HepG2 (cell line): ENCODE data around the gene BTNL3. TPM values are rescaled to one million over a fixed set of nuclear protein-coding genes. Genes with fewer than 3 reads are reported as not detected.

Source experiments
- ATAC-seq: fragments of 200-7000 bp; cut with Tn5 transposase; 3 replicates; pipeline ENCODE4 v1.9.1; 2020; ENCODE audit warnings: mild to moderate bottlenecking, moderate library complexity
- BruUV-seq: library from RNA; stranded (reverse); fragments of 400-500 nt; replicated peaks from 2 replicates; lab custom pipeline; 2021; lab: Mats Ljungman, UMichigan
- CTCF ChIA-PET: fragments of 300-600 bp; formaldehyde crosslinking; extraction: SDS; loops from one replicate; lab custom pipeline; 2021; ENCODE audit warnings: low total read pairs, inconsistent platforms, low intra/inter-chr PET ratio; lab: Yijun Ruan, JAX
- POLR2A ChIA-PET: fragments of 350-600 bp; sonication (Branson Sonifier 250); formaldehyde crosslinking; loops from one replicate; lab custom pipeline; 2020; ENCODE audit warnings: antibody characterized with exemption, inconsistent platforms; lab: Yijun Ruan, JAX
- DNase-seq: peaks from one replicate; pipeline ENCODE4 v3.0.0-alpha.2; 2015; ENCODE audit warnings: low spot score
- FAIRE-seq: peaks from 3 replicates; lab custom pipeline; 2011; peaks lifted over from hg19 to GRCh38; lab: Jason Lieb, UNC
- H2AFZ ChIP-seq: one replicate; pipeline ENCODE4 v1.6.1; 2011; ENCODE audit warnings: low read length, inconsistent platforms
- H3K27ac ChIP-seq: fragments of 300-600 bp; 3 replicates; pipeline ENCODE4 v1.8.0; 2011; ENCODE audit warnings: mixed run types, mild to moderate bottlenecking, mixed read lengths, low read length, inconsistent platforms; ENCODE audit not compliant: insufficient read depth; ENCODE audit errors: extremely low read length
- H3K27me3 ChIP-seq, 2 experiments: fragments of 200-600 bp in 1 of 2; 2 replicates in 1 of 2; 3 replicates in 1 of 2; pipeline versions ENCODE4 v1.6.0 to v1.8.0; 2011; ENCODE audit warnings: low read length in 2 of 2, mild to moderate bottlenecking in 2 of 2, moderate library complexity in 2 of 2, inconsistent platforms in 1 of 2; ENCODE audit not compliant: insufficient read depth in 2 of 2, control insufficient read depth in 1 of 2
- H3K36me3 ChIP-seq, 2 experiments: fragments of 200-600 bp in 1 of 2; replicated peaks in 1 of 2; 2 replicates in 1 of 2; 3 replicates in 1 of 2; pipeline versions ENCODE4 v1.5.1 to v1.8.0; 2011; ENCODE audit warnings: low read length in 2 of 2, inconsistent platforms in 1 of 2; ENCODE audit not compliant: insufficient read depth in 2 of 2, control insufficient read depth in 1 of 2
- H3K4me1 ChIP-seq: 2 replicates; pipeline ENCODE4 v1.5.1; 2012; ENCODE audit warnings: low read length, inconsistent platforms; ENCODE audit not compliant: insufficient read depth
- H3K4me2 ChIP-seq: 2 replicates; pipeline ENCODE4 v1.6.0; 2011; ENCODE audit warnings: low read depth, low read length, inconsistent platforms
- H3K4me3 ChIP-seq, 3 experiments: fragments of 200-600 bp in 1 of 3; sonication (generic), shearing (Covaris generic) in 1 of 3; replicated peaks in 1 of 3; 2 replicates each; pipeline ENCODE4 v1.5.1; 2011 to 2016; ENCODE audit warnings: low read length in 3 of 3, inconsistent platforms in 2 of 3, low read depth in 2 of 3, mild to moderate bottlenecking in 2 of 3, control low read depth in 1 of 3, mixed read lengths in 1 of 3; ENCODE audit not compliant: insufficient read depth in 1 of 3
- H3K79me2 ChIP-seq: one replicate; pipeline ENCODE4 v1.6.1; 2011; ENCODE audit warnings: low read length, inconsistent platforms; ENCODE audit not compliant: insufficient read depth
- H3K9ac ChIP-seq: 2 replicates; pipeline ENCODE4 v1.6.0; 2011; ENCODE audit warnings: mild to moderate bottlenecking, low read depth, low read length, inconsistent platforms; ENCODE audit not compliant: insufficient read depth
- H3K9me3 ChIP-seq: 2 replicates; pipeline ENCODE4 v1.5.1; 2012; ENCODE audit warnings: mild to moderate bottlenecking, low read length
- H4K20me1 ChIP-seq: 2 replicates; pipeline ENCODE4 v1.6.0; 2011; ENCODE audit warnings: inconsistent platforms, mild to moderate bottlenecking, low read length, moderate library complexity; ENCODE audit not compliant: insufficient read depth
- CEBPB ChIP-seq: IDR thresholded peaks from 2 replicates; pipeline ENCODE4 v1.6.1; 2011; ENCODE audit warnings: low read depth, low read length, improper control_type of control experiment, borderline replicate concordance
- MEIS1 ChIP-seq: sonication (generic); formaldehyde crosslinking; IDR thresholded peaks from 2 replicates; pipeline ENCODE4 v1.9.0; 2021; ENCODE audit warnings: mild to moderate bottlenecking, missing genetic modification reagents, moderate library complexity, borderline replicate concordance
- NFKBIZ ChIP-seq: IDR thresholded peaks from 2 replicates; pipeline ENCODE4 v1.6.1; 2018; ENCODE audit warnings: missing genetic modification reagents, missing compliant biosample characterization
- NR2C2 ChIP-seq: sonication (generic); formaldehyde crosslinking; IDR thresholded peaks from 2 replicates; pipeline ENCODE4 v1.4.0; 2020; ENCODE audit warnings: missing genetic modification reagents, mild to moderate bottlenecking, moderate library complexity, borderline replicate concordance
- RAD21 ChIP-seq: fragments of 450-650 bp; formaldehyde crosslinking; IDR thresholded peaks from 2 replicates; pipeline ENCODE4 v1.5.0; 2020; ENCODE audit warnings: mild to moderate bottlenecking
- RBAK ChIP-seq: sonication (generic); formaldehyde crosslinking; IDR thresholded peaks from 2 replicates; pipeline ENCODE4 v1.5.1; 2020; ENCODE audit warnings: mild to moderate bottlenecking, missing genetic modification reagents
- REL ChIP-seq: sonication (generic); formaldehyde crosslinking; conservative IDR thresholded peaks from 2 replicates; pipeline ENCODE4 v1.8.0; 2022; ENCODE audit warnings: mild to moderate bottlenecking, missing genetic modification reagents, moderate library complexity
- RFXANK ChIP-seq: IDR thresholded peaks from 2 replicates; pipeline ENCODE4 v1.6.1; 2016
- SNRNP70 ChIP-seq: fragments of 200-400 bp; formaldehyde crosslinking; IDR thresholded peaks from 2 replicates; pipeline ENCODE4 v1.6.1; 2017; ENCODE audit warnings: mild to moderate bottlenecking, low read depth, low read length, moderate library complexity
- TBX3 ChIP-seq: fragments of 450-650 bp; IDR thresholded peaks from 2 replicates; pipeline ENCODE4 v1.6.1; 2017; ENCODE audit warnings: antibody characterized with exemption, mild to moderate bottlenecking, inconsistent platforms, borderline replicate concordance
- ZFP36L1 ChIP-seq: sonication (generic); formaldehyde crosslinking; IDR thresholded peaks from 2 replicates; pipeline ENCODE4 v1.8.0; 2022; ENCODE audit warnings: mild to moderate bottlenecking, missing genetic modification reagents, moderate library complexity
- ZMAT3 ChIP-seq: sonication (generic); formaldehyde crosslinking; conservative IDR thresholded peaks from 2 replicates; pipeline ENCODE4 v1.7.0; 2021; ENCODE audit warnings: missing genetic modification reagents
- ZNF335 ChIP-seq: sonication (generic); formaldehyde crosslinking; IDR thresholded peaks from 2 replicates; pipeline ENCODE4 v1.4.0; 2020; ENCODE audit warnings: missing genetic modification reagents
- ZNF496 ChIP-seq: sonication (generic); formaldehyde crosslinking; IDR thresholded peaks from 2 replicates; pipeline ENCODE4 v1.8.1; 2023; ENCODE audit warnings: mild to moderate bottlenecking, moderate library complexity, missing genetic modification reagents; ENCODE audit not compliant: insufficient replicate concordance
- ZNF737 ChIP-seq: sonication (generic); formaldehyde crosslinking; IDR thresholded peaks from 2 replicates; pipeline ENCODE4 v1.5.0; 2020; ENCODE audit warnings: missing genetic modification reagents, mild to moderate bottlenecking, borderline replicate concordance
- ZNF775 ChIP-seq: sonication (generic); formaldehyde crosslinking; IDR thresholded peaks from 2 replicates; pipeline ENCODE4 v1.4.0; 2020; ENCODE audit warnings: missing genetic modification reagents, mild to moderate bottlenecking, moderate library complexity, borderline replicate concordance
- ZNF776 ChIP-seq: sonication (generic); formaldehyde crosslinking; IDR thresholded peaks from 2 replicates; pipeline ENCODE4 v1.4.0; 2020; ENCODE audit warnings: mild to moderate bottlenecking, missing genetic modification reagents
- WGBS: methylation state at CpG from one replicate; pipeline ENCODE4 v1.1.6; 2017; ENCODE audit warnings: low lambda C conversion rate; 5-methylcytosine and 5-hydroxymethylcytosine counted together
- in situ Hi-C: cut with HindIII; loops from 2 replicates; pipeline ENCODE4 v1.10.0; 2017; ENCODE audit warnings: low pct_unique_long_range_greater_than_20kb; ENCODE audit not compliant: extremely low pct_ligation_motif_present
- intact Hi-C: fragments of 100-400 bp; cut with micrococcal nuclease; formaldehyde crosslinking; loops from one replicate; pipeline ENCODE4 v1.10.0; 2022; ENCODE audit not compliant: unreplicated experiment
- polyA plus RNA-seq, 8 experiments: library from polyadenylated mRNA; depleted of rRNA in 3 of 8; stranded (reverse) in 7 of 8; unstranded in 1 of 8; fragments of >200 nt; fragmentation: Illumina TruSeq in 4 of 8; extraction: Trizol in 4 of 8; gene quantifications; 2 replicates each; pipeline versions ENCODE4 v1.2.1 to v1.2.3, GENCODE V29; 2011 to 2016; ENCODE audit warnings: low read depth in 4 of 8, missing spikeins in 1 of 8, mixed read lengths in 1 of 8; ENCODE audit not compliant: insufficient read depth in 1 of 8
- total RNA-seq, 5 experiments: library from RNA; depleted of rRNA; stranded (reverse); fragments of >200 nt; fragmentation: Illumina TruSeq; extraction: Trizol; gene quantifications; 2 replicates each; pipeline ENCODE4 v1.2.3, GENCODE V29; 2016; ENCODE audit warnings: low read depth in 1 of 5
- TF ChIP-seq, protein P1 (sequence below): sonication (generic); formaldehyde crosslinking; IDR thresholded peaks from 2 replicates; pipeline ENCODE4 v1.4.0; 2020; ENCODE audit warnings: mild to moderate bottlenecking, low read depth, missing genetic modification reagents

BTNL3 gene
- total and polyA plus RNA-seq, 2 of the 13 experiments (the other 11 are each of a cell fraction or from before 2014, with no cell fraction given) = not detected

DNA sequence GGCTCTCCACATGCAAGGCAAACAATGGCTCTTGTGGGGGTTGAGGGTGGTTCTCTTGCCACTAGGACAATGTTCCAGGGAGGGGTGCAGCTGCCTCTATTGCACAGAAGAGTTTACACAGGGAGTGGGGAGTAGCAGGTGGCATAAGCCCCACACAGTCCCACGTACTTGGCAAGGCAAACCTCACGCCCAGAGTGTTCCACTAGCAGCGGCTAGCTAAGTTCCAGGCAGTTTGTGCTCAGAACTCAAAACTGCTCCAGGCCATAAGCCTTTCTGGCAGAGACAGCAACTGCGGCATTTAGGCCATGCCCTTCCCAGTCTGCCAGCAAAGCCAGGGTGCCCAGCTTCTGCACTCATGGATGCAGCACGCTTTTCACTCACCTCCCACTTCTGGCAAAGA lies 29.0 kb upstream of the BTNL3 start:
- Histone ChIP-seq H2AFZ (no peak overlapping the region), H3K36me3 (no peaks in the 10 kb centered on the region), H3K4me3 (no peak overlapping the region), H3K79me2 (no peaks in the 10 kb centered on the region), H3K27me3 (no peaks in the 10 kb centered on the region), H3K4me2 (no peak overlapping the region), H3K9me3 (no peaks in the 10 kb centered on the region), H3K4me1 (no peaks in the 10 kb centered on the region), H3K27ac (no peak overlapping the region), H4K20me1 (no peaks in the 10 kb centered on the region), H3K9ac (no peak overlapping the region)
- ATAC-seq (no peak), DNase-seq (no peak), FAIRE-seq (no peak)
- TF ChIP-seq MEIS1 (CRISPR knock-in tag) = no peak
- TF ChIP-seq, protein P1, sequence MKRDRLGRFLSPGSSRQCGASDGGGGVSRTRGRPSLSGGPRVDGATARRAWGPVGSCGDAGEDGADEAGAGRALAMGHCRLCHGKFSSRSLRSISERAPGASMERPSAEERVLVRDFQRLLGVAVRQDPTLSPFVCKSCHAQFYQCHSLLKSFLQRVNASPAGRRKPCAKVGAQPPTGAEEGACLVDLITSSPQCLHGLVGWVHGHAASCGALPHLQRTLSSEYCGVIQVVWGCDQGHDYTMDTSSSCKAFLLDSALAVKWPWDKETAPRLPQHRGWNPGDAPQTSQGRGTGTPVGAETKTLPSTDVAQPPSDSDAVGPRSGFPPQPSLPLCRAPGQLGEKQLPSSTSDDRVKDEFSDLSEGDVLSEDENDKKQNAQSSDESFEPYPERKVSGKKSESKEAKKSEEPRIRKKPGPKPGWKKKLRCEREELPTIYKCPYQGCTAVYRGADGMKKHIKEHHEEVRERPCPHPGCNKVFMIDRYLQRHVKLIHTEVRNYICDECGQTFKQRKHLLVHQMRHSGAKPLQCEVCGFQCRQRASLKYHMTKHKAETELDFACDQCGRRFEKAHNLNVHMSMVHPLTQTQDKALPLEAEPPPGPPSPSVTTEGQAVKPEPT (CRISPR knock-in tag) = no peak
- TF ChIP-seq CEBPB = no peak
- BruUV-seq = no TSS peak
- no CpG with 5 or more reads among the region's 5 CpGs for WGBS
- ChIA-PET POLR2A (no interaction called here), CTCF (no interaction called here)
- intact Hi-C loops (no loop called here), in situ Hi-C loops (no loop called here)

DNA sequence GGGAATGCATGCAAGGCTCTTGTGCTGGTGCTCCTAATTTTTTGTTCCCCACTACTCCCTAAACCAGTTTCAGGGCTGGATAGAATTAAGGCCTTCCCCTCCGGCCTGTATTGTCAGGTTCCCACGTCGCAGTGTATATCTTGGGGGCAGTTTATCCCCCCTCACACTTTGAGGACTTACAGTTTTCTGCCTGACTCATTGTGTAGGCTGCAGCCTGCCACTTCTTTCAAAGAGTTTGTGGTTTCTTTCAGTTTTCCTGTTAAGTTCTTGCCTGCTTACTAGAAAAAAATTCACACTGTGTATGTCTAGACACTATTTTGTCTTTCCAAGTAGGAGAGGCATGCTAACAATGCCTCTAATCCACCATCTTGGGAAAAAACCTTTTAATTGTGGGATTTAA lies 28.4 kb upstream of the BTNL3 start:
- intact Hi-C loops (no loop called here), in situ Hi-C loops (no loop called here)
- no peaks in the 10 kb centered on the region for H3K79me2 ChIP-seq
- no peak overlapping the region for H3K9ac ChIP-seq
- H3K27ac ChIP-seq = no peak overlapping the region
- 30% methylated on average over 2 of the region's 3 CpGs for WGBS
- H2AFZ ChIP-seq = no peak overlapping the region
- DNase-seq (no peak), FAIRE-seq (no peak), ATAC-seq (no peak)
- H3K36me3 ChIP-seq = no peaks in the 10 kb centered on the region
- H4K20me1 ChIP-seq = no peaks in the 10 kb centered on the region
- ChIA-PET CTCF (no interaction called here), POLR2A (no interaction called here)
- H3K9me3 ChIP-seq = no peaks in the 10 kb centered on the region
- no TSS peak for BruUV-seq
- H3K4me3 ChIP-seq = no peak overlapping the region
- no peaks in the 10 kb centered on the region for H3K27me3 ChIP-seq
- no peaks in the 10 kb centered on the region for H3K4me1 ChIP-seq
- H3K4me2 ChIP-seq = no peak overlapping the region
- TF ChIP-seq TBX3 = no peak
- no peak for TF ChIP-seq NFKBIZ
- no peak for TF ChIP-seq ZNF775 (CRISPR knock-in tag)
- TF ChIP-seq RBAK (CRISPR knock-in tag) = no peak
- no peak for TF ChIP-seq SNRNP70
- TF ChIP-seq ZNF776 = no peak
- TF ChIP-seq NR2C2 (CRISPR knock-in tag) = no peak
- no peak for TF ChIP-seq ZNF335 (CRISPR knock-in tag)
- no peak for TF ChIP-seq ZNF496 (CRISPR knock-in tag)
- TF ChIP-seq RFXANK (CRISPR knock-in tag) = no peak
- TF ChIP-seq RAD21 (CRISPR knock-in tag) = no peak
- no peak for TF ChIP-seq REL
- TF ChIP-seq ZFP36L1 (CRISPR knock-in tag) = no peak
- TF ChIP-seq ZNF737 (CRISPR knock-in tag) = no peak
- no peak for TF ChIP-seq ZMAT3 (CRISPR knock-in tag)
